ENCODE measurements around the gene ZGPAT. TPM values are rescaled to one million over a fixed set of nuclear protein-coding genes. Genes with fewer than 3 reads are reported as not detected.

The ZGPAT gene
- total and polyA plus RNA-seq, 7 experiments from 2014 or later: 42.9 to 82.1 (median 47.5) TPM

GRCh38 chr20:63732118-63733095 is 24.6 kb downstream of the ZGPAT start:
- Histone ChIP-seq H3K36me3 (ENCODE audit: control insufficient read depth in 2 of 3, insufficient read depth in 3 of 3, low read length in 3 of 3) (peaks cover 0 to 38% (median 0%) of the 10 kb centered on the region in 3 experiments), H3K4me3 (ENCODE audit: low read length) (no peak overlapping the region), H3K27me3 (ENCODE audit: control insufficient read depth in 2 of 2, insufficient read depth in 2 of 2, low read length in 2 of 2) (no peaks in the 10 kb centered on the region), H3K9me3 (ENCODE audit: control insufficient read depth in 2 of 3, low read length in 3 of 3) (no peaks in the 10 kb centered on the region), H3K4me1 (ENCODE audit: control insufficient read depth in 2 of 2, insufficient read depth in 2 of 2, low read length in 2 of 2) (peaks cover 50 to 58% of the 10 kb centered on the region in 2 donors), H3K27ac (ENCODE audit: low read depth, low read length) (no peak overlapping the region)
- no peak for ATAC-seq
- no peak for DNase-seq
- H3K4me3 Mint-ChIP-seq: no peak overlapping the region
- H3K4me1 Mint-ChIP-seq: peaks cover 27 to 42% (median 38%) of the 10 kb centered on the region in 7 donors
- intact Hi-C loops (cut with micrococcal nuclease): loop anchor here (10.0 kb wide), 2 partner anchors 132 to 938 kb away; partner anchors contain the start of genes ABHD16B (in 1 of the 2), MRGBP (in 1 of the 2) and TPD52L2 (in 1 of the 2)
- H3K27me3 Mint-ChIP-seq: no peaks in the 10 kb centered on the region
- H3K9me3 Mint-ChIP-seq: no peaks in the 10 kb centered on the region
- ChIA-PET CTCF (no interaction called here), POLR2A (interaction anchor here (0.7 to 9.9 kb wide), 3 partner anchors 20 to 74 kb away, joined by 3 to 137 read pairs (median 3); partner anchors contain the start of genes ARFRP1, RTEL1 and ZGPAT)
- peaks cover 4 to 36% (median 12%) of the 10 kb centered on the region in 5 donors for H3K36me3 Mint-ChIP-seq
- no peak overlapping the region for H3K27ac Mint-ChIP-seq

GRCh38 chr20:63733117-63733516 is 25.3 kb downstream of the ZGPAT start:
- H3K27ac ChIP-seq (ENCODE audit: low read depth, low read length): no peak overlapping the region
- H3K9me3 Mint-ChIP-seq: no peaks in the 10 kb centered on the region
- H3K9me3 ChIP-seq (ENCODE audit: control insufficient read depth in 2 of 3, low read length in 3 of 3): no peaks in the 10 kb centered on the region
- no peak for ATAC-seq
- CTCF ChIA-PET: interaction anchor here (0.5 kb wide), 1 partner anchor 26 kb away, joined by 3 read pairs; no protein-coding TSS in a partner anchor
- no peak for DNase-seq
- H3K4me1 Mint-ChIP-seq: peaks cover 27 to 36% (median 32%) of the 10 kb centered on the region in 7 donors
- peak overlapping the region in 2 of 9 donors; percentile 45 to 59 for H3K27ac Mint-ChIP-seq
- H3K4me3 ChIP-seq (ENCODE audit: low read length): no peak overlapping the region
- H3K27me3 Mint-ChIP-seq: no peaks in the 10 kb centered on the region
- H3K27me3 ChIP-seq (ENCODE audit: control insufficient read depth in 2 of 2, insufficient read depth in 2 of 2, low read length in 2 of 2): no peaks in the 10 kb centered on the region
- peaks cover 0 to 38% (median 0%) of the 10 kb centered on the region in 3 experiments for H3K36me3 ChIP-seq (ENCODE audit: control insufficient read depth in 2 of 3, insufficient read depth in 3 of 3, low read length in 3 of 3)
- intact Hi-C loops (cut with micrococcal nuclease): loop anchor here (10.0 kb wide), 2 partner anchors 132 to 938 kb away; partner anchors contain the start of genes ABHD16B (in 1 of the 2), MRGBP (in 1 of the 2) and TPD52L2 (in 1 of the 2)
- no peak overlapping the region for H3K4me3 Mint-ChIP-seq
- H3K36me3 Mint-ChIP-seq: peaks cover 4 to 34% (median 10%) of the 10 kb centered on the region in 5 donors
- POLR2A ChIA-PET: interaction anchor here (0.7 to 9.9 kb wide), 4 partner anchors 18 to 75 kb away, joined by 3 to 137 read pairs (median 4); partner anchors contain the start of genes ARFRP1, RTEL1 and ZGPAT
- H3K4me1 ChIP-seq (ENCODE audit: control insufficient read depth in 2 of 2, insufficient read depth in 2 of 2, low read length in 2 of 2): peaks cover 44 to 51% of the 10 kb centered on the region in 2 donors

GRCh38 chr20:63733579-63734081 is 25.8 kb downstream of the ZGPAT start:
- H3K27me3 Mint-ChIP-seq: no peaks in the 10 kb centered on the region
- peaks cover 4 to 29% (median 5%) of the 10 kb centered on the region in 5 donors for H3K36me3 Mint-ChIP-seq
- POLR2A ChIA-PET: interaction anchor here (0.7 to 9.9 kb wide), 3 partner anchors 17 to 75 kb away, joined by 3 to 137 read pairs (median 4); partner anchors contain the start of genes ARFRP1, RTEL1 and ZGPAT
- intact Hi-C loops (cut with micrococcal nuclease): loop anchor here (10.0 kb wide), 2 partner anchors 131 to 939 kb away; partner anchors contain the start of genes ABHD16B (in 1 of the 2), MRGBP (in 1 of the 2) and TPD52L2 (in 1 of the 2)
- no peaks in the 10 kb centered on the region for H3K9me3 ChIP-seq (ENCODE audit: control insufficient read depth in 2 of 3, low read length in 3 of 3)
- no peak overlapping the region for H3K4me3 ChIP-seq (ENCODE audit: low read length)
- H3K27me3 ChIP-seq (ENCODE audit: control insufficient read depth in 2 of 2, insufficient read depth in 2 of 2, low read length in 2 of 2): no peaks in the 10 kb centered on the region
- ATAC-seq (no peak), DNase-seq (no peak)
- H3K4me1 Mint-ChIP-seq: peaks cover 22 to 31% (median 27%) of the 10 kb centered on the region in 7 donors
- peaks cover 44 to 51% of the 10 kb centered on the region in 2 donors for H3K4me1 ChIP-seq (ENCODE audit: control insufficient read depth in 2 of 2, insufficient read depth in 2 of 2, low read length in 2 of 2)
- no peaks in the 10 kb centered on the region for H3K9me3 Mint-ChIP-seq
- H3K27ac Mint-ChIP-seq: peak overlapping the region in 8 of 9 donors; percentile 19 to 87 (median 68)
- peak overlapping the region in 6 of 10 donors; percentile 18 to 68 (median 40) for H3K4me3 Mint-ChIP-seq
- no peak overlapping the region for H3K27ac ChIP-seq (ENCODE audit: low read depth, low read length)
- CTCF ChIA-PET: interaction anchor here (0.5 kb wide), 1 partner anchor 27 kb away, joined by 3 read pairs; no protein-coding TSS in a partner anchor
- peaks cover 0 to 38% (median 0%) of the 10 kb centered on the region in 3 experiments for H3K36me3 ChIP-seq (ENCODE audit: control insufficient read depth in 2 of 3, insufficient read depth in 3 of 3, low read length in 3 of 3)

GRCh38 chr20:63734111-63734945 is 26.5 kb downstream of the ZGPAT start:
- peak overlapping the region in 6 of 10 donors; percentile 18 to 68 (median 40) for H3K4me3 Mint-ChIP-seq
- DNase-seq (no peak), ATAC-seq (no peak)
- ChIA-PET POLR2A (interaction anchor here (1.6 to 9.9 kb wide), 2 partner anchors 16 to 27 kb away, joined by 4 to 137 read pairs; partner anchors contain the start of genes ARFRP1 and ZGPAT), CTCF (interaction anchor here (1.7 kb wide), 1 partner anchor 16 kb away, joined by 4 read pairs; no protein-coding TSS in a partner anchor)
- peak overlapping the region in 8 of 9 donors; percentile 19 to 88 (median 72) for H3K27ac Mint-ChIP-seq
- peaks cover 20 to 30% (median 25%) of the 10 kb centered on the region in 7 donors for H3K4me1 Mint-ChIP-seq
- H3K27ac ChIP-seq (ENCODE audit: low read depth, low read length): no peak overlapping the region
- intact Hi-C loops (cut with micrococcal nuclease): loop anchor here (10.0 kb wide), 2 partner anchors 130 to 940 kb away; partner anchors contain the start of genes ABHD16B (in 1 of the 2), MRGBP (in 1 of the 2) and TPD52L2 (in 1 of the 2)
- H3K27me3 Mint-ChIP-seq: no peaks in the 10 kb centered on the region
- peaks cover 41 to 46% of the 10 kb centered on the region in 2 donors for H3K4me1 ChIP-seq (ENCODE audit: control insufficient read depth in 2 of 2, insufficient read depth in 2 of 2, low read length in 2 of 2)
- peaks cover 0 to 38% (median 0%) of the 10 kb centered on the region in 3 experiments for H3K36me3 ChIP-seq (ENCODE audit: control insufficient read depth in 2 of 3, insufficient read depth in 3 of 3, low read length in 3 of 3)
- no peak overlapping the region for H3K4me3 ChIP-seq (ENCODE audit: low read length)
- peaks cover 4 to 28% (median 5%) of the 10 kb centered on the region in 5 donors for H3K36me3 Mint-ChIP-seq
- no peaks in the 10 kb centered on the region for H3K9me3 ChIP-seq (ENCODE audit: control insufficient read depth in 2 of 3, low read length in 3 of 3)
- H3K9me3 Mint-ChIP-seq: no peaks in the 10 kb centered on the region
- H3K27me3 ChIP-seq (ENCODE audit: control insufficient read depth in 2 of 2, insufficient read depth in 2 of 2, low read length in 2 of 2): no peaks in the 10 kb centered on the region

GRCh38 chr20:63734946-63735858 is 27.4 kb downstream of the ZGPAT start:
- H3K27ac ChIP-seq (ENCODE audit: low read depth, low read length): peak overlapping the region; percentile 78
- H3K36me3 ChIP-seq (ENCODE audit: control insufficient read depth in 2 of 3, insufficient read depth in 3 of 3, low read length in 3 of 3): peaks cover 0 to 38% (median 0%) of the 10 kb centered on the region in 3 experiments
- ChIA-PET CTCF (interaction anchor here (1.1 to 2.8 kb wide), 4 partner anchors 15 to 197 kb away, joined by 3 to 27 read pairs (median 4); partner anchors contain the start of genes ARFRP1, PTK6 and ZGPAT), POLR2A (interaction anchor here (0.6 to 9.9 kb wide), 15 partner anchors 10 to 245 kb away, joined by 3 to 137 read pairs (median 10); partner anchors contain the start of genes ARFRP1, PRPF6, RTEL1 and SAMD10)
- Mint-ChIP-seq H3K4me1 (peaks cover 15 to 30% (median 25%) of the 10 kb centered on the region in 7 donors), H3K36me3 (peaks cover 0 to 21% (median 5%) of the 10 kb centered on the region in 5 donors), H3K27me3 (no peaks in the 10 kb centered on the region), H3K27ac (peak overlapping the region in 7 of 9 donors; percentile 82 to 92 (median 89)), H3K9me3 (no peaks in the 10 kb centered on the region), H3K4me3 (peak overlapping the region in 8 of 10 donors; percentile 35 to 93 (median 90))
- no peak overlapping the region for H3K4me3 ChIP-seq (ENCODE audit: low read length)
- H3K4me1 ChIP-seq (ENCODE audit: control insufficient read depth in 2 of 2, insufficient read depth in 2 of 2, low read length in 2 of 2): peaks cover 33 to 38% of the 10 kb centered on the region in 2 donors
- no peaks in the 10 kb centered on the region for H3K9me3 ChIP-seq (ENCODE audit: control insufficient read depth in 2 of 3, low read length in 3 of 3)
- peak in 1 of 9 donors; percentile 23 for DNase-seq
- intact Hi-C loops (cut with micrococcal nuclease): loop anchor here (5.0 to 10.0 kb wide), 5 partner anchors 98 to 940 kb away; partner anchors contain the start of genes ABHD16B (in 1 of the 2), MRGBP (in 1 of the 2), PTK6 (in 1 of the 2) and SAMD10 (in 1 of the 2)
- no peak for ATAC-seq
- no peaks in the 10 kb centered on the region for H3K27me3 ChIP-seq (ENCODE audit: control insufficient read depth in 2 of 2, insufficient read depth in 2 of 2, low read length in 2 of 2)
